Neural cell (in vitro differentiated cells): ENCODE data around the gene AQP3. TPM values are rescaled to one million over a fixed set of nuclear protein-coding genes. Genes with fewer than 3 reads are reported as not detected.

Source experiments
- H2AFZ ChIP-seq: fragments of 200-600, 300-800 bp; sonication (generic), shearing (Covaris generic); 2 replicates; pipeline ENCODE4 v1.6.0; 2014; ENCODE audit warnings: low read depth, mild to moderate bottlenecking, antibody characterized with exemption, low read length, moderate library complexity
- H3F3A ChIP-seq: fragments of 200-600 bp; shearing (Covaris generic); 2 replicates; pipeline ENCODE4 v1.6.1; 2016; ENCODE audit warnings: mild to moderate bottlenecking, moderate library complexity, mixed read lengths, antibody characterized with exemption, low read length; ENCODE audit not compliant: insufficient read depth, poor library complexity, severe bottlenecking
- H3K27ac ChIP-seq: fragments of 200-600, 300-800 bp; sonication (generic), shearing (Covaris generic); 2 replicates; pipeline ENCODE4 v1.5.1; 2014; ENCODE audit warnings: mild to moderate bottlenecking, low read length, moderate library complexity
- H3K27me3 ChIP-seq: fragments of 300-800, 200-600 bp; sonication (generic), shearing (Covaris generic); 2 replicates; pipeline ENCODE4 v1.6.0; 2014; ENCODE audit warnings: mild to moderate bottlenecking, low read depth, low read length, moderate library complexity; ENCODE audit not compliant: insufficient read depth
- H3K36me3 ChIP-seq: fragments of 300-800, 200-600 bp; sonication (generic), shearing (Covaris generic); 2 replicates; pipeline ENCODE4 v1.5.1; 2014; ENCODE audit warnings: mild to moderate bottlenecking, antibody characterized with exemption, low read length, moderate library complexity; ENCODE audit not compliant: insufficient read depth
- H3K4me2 ChIP-seq: fragments of 300-800, 200-600 bp; sonication (generic), shearing (Covaris generic); 2 replicates; pipeline ENCODE4 v1.6.0; 2014; ENCODE audit warnings: mild to moderate bottlenecking, low read length
- H3K4me3 ChIP-seq: fragments of 300-800, 200-600 bp; sonication (generic), shearing (Covaris generic); 2 replicates; pipeline ENCODE4 v1.5.1; 2014; ENCODE audit warnings: mild to moderate bottlenecking, low read length, moderate library complexity
- H3K79me2 ChIP-seq: fragments of 200-600 bp; shearing (Covaris generic); replicated peaks from 2 replicates; pipeline ENCODE4 v1.6.0; 2014; ENCODE audit warnings: mild to moderate bottlenecking, low read length, moderate library complexity; ENCODE audit not compliant: insufficient read depth
- H3K9ac ChIP-seq: fragments of 300-800, 200-600 bp; sonication (generic), shearing (Covaris generic); 2 replicates; pipeline ENCODE4 v1.6.1; 2016; ENCODE audit warnings: mild to moderate bottlenecking, low read length, mixed read lengths
- H3K9me2 ChIP-seq: fragments of 200-600 bp; shearing (Covaris generic); 2 replicates; pipeline ENCODE4 v1.6.1; 2016; ENCODE audit warnings: mild to moderate bottlenecking, low read length, mixed read lengths; ENCODE audit not compliant: insufficient read depth
- H3K9me3 ChIP-seq: fragments of 200-600, 300-800 bp; sonication (generic), shearing (Covaris generic); 2 replicates; pipeline ENCODE4 v1.6.1; 2016; ENCODE audit warnings: mild to moderate bottlenecking, mixed run types, low read length, moderate library complexity, mixed read lengths
- H4K20me1 ChIP-seq: fragments of 200-600 bp; shearing (Covaris generic); 2 replicates; pipeline ENCODE4 v1.6.1; 2016; ENCODE audit warnings: mild to moderate bottlenecking, mixed run types; ENCODE audit not compliant: insufficient read depth
- CTCF ChIP-seq: fragments of 450-650 bp; IDR thresholded peaks from 2 replicates; pipeline ENCODE4 v1.5.1; 2014; ENCODE audit warnings: antibody characterized with exemption, mild to moderate bottlenecking, moderate library complexity; ENCODE audit not compliant: poor library complexity, severe bottlenecking
- EP300 ChIP-seq: fragments of 450-650 bp; conservative IDR thresholded peaks from 2 replicates; pipeline ENCODE4 v1.6.1; 2014; ENCODE audit warnings: antibody characterized with exemption, mild to moderate bottlenecking, moderate library complexity; ENCODE audit not compliant: poor library complexity, severe bottlenecking
- EZH2 ChIP-seq: fragments of 200-600, 300-800 bp; shearing (Covaris generic), sonication (generic); IDR thresholded peaks from 2 replicates; pipeline ENCODE4 v1.6.1; 2014; ENCODE audit warnings: antibody characterized with exemption, low read length, borderline replicate concordance, mild to moderate bottlenecking; ENCODE audit not compliant: insufficient read depth, poor library complexity, severe bottlenecking
- MXI1 ChIP-seq: fragments of 450-650 bp; conservative IDR thresholded peaks from 2 replicates; pipeline ENCODE4 v1.6.1; 2014; ENCODE audit warnings: antibody characterized with exemption, mild to moderate bottlenecking; ENCODE audit not compliant: poor library complexity, severe bottlenecking
- POLR2AphosphoS5 ChIP-seq: IDR thresholded peaks from 2 replicates; pipeline ENCODE4 v1.6.1; 2012
- RAD21 ChIP-seq: fragments of 450-650 bp; conservative IDR thresholded peaks from 2 replicates; pipeline ENCODE4 v1.6.1; 2014; ENCODE audit warnings: antibody characterized with exemption, mild to moderate bottlenecking, moderate library complexity
- SMC3 ChIP-seq: fragments of 450-650 bp; conservative IDR thresholded peaks from 2 replicates; pipeline ENCODE4 v1.6.1; 2014; ENCODE audit warnings: antibody characterized with exemption, mild to moderate bottlenecking, moderate library complexity; ENCODE audit not compliant: poor library complexity
- TAF1 ChIP-seq: IDR thresholded peaks from 2 replicates; pipeline ENCODE4 v1.6.1; 2012; ENCODE audit warnings: low read depth
- polyA plus RNA-seq: library from polyadenylated mRNA; depleted of rRNA; stranded (reverse); fragments of >200 nt; gene quantifications from 2 replicates; pipeline ENCODE4 v1.2.3, GENCODE V29; 2014
- TF ChIP-seq, protein P1 (sequence below): IDR thresholded peaks from 2 replicates; pipeline ENCODE4 v1.6.1; 2012; ENCODE audit warnings: borderline replicate concordance

AQP3 gene
- polyA plus RNA-seq, 1 donor from 2014 or later: not detected

GRCh38 chr9:33408087-33408486 lies 39.3 kb downstream of the AQP3 start:
- H3K9me3 ChIP-seq: no peaks in the 10 kb centered on the region
- no peak for TF ChIP-seq SMC3
- TF ChIP-seq RAD21: no peak
- TF ChIP-seq EZH2: no peak
- TF ChIP-seq MXI1: no peak
- no peak for TF ChIP-seq EP300
- TF ChIP-seq TAF1: no peak
- no peak for TF ChIP-seq CTCF
- TF ChIP-seq POLR2AphosphoS5: no peak
- TF ChIP-seq, protein P1, sequence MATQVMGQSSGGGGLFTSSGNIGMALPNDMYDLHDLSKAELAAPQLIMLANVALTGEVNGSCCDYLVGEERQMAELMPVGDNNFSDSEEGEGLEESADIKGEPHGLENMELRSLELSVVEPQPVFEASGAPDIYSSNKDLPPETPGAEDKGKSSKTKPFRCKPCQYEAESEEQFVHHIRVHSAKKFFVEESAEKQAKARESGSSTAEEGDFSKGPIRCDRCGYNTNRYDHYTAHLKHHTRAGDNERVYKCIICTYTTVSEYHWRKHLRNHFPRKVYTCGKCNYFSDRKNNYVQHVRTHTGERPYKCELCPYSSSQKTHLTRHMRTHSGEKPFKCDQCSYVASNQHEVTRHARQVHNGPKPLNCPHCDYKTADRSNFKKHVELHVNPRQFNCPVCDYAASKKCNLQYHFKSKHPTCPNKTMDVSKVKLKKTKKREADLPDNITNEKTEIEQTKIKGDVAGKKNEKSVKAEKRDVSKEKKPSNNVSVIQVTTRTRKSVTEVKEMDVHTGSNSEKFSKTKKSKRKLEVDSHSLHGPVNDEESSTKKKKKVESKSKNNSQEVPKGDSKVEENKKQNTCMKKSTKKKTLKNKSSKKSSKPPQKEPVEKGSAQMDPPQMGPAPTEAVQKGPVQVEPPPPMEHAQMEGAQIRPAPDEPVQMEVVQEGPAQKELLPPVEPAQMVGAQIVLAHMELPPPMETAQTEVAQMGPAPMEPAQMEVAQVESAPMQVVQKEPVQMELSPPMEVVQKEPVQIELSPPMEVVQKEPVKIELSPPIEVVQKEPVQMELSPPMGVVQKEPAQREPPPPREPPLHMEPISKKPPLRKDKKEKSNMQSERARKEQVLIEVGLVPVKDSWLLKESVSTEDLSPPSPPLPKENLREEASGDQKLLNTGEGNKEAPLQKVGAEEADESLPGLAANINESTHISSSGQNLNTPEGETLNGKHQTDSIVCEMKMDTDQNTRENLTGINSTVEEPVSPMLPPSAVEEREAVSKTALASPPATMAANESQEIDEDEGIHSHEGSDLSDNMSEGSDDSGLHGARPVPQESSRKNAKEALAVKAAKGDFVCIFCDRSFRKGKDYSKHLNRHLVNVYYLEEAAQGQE: no peak
- H3K36me3 ChIP-seq: no peaks in the 10 kb centered on the region
- H3K4me3 ChIP-seq: no peak overlapping the region
- H3K9ac ChIP-seq: no peak overlapping the region
- no peaks in the 10 kb centered on the region for H3F3A ChIP-seq
- H4K20me1 ChIP-seq: no peaks in the 10 kb centered on the region
- H3K27me3 ChIP-seq: no peaks in the 10 kb centered on the region
- no peak overlapping the region for H3K27ac ChIP-seq
- H3K9me2 ChIP-seq: no peaks in the 10 kb centered on the region
- H3K79me2 ChIP-seq: no peaks in the 10 kb centered on the region
- no peak overlapping the region for H3K4me2 ChIP-seq
- H2AFZ ChIP-seq: no peak overlapping the region

- no peaks in the 10 kb centered on the region for H3F3A ChIP-seq
- no peaks in the 10 kb centered on the region for H3K9me3 ChIP-seq
- H3K4me2 ChIP-seq: no peak overlapping the region
- no peak for TF ChIP-seq SMC3
- TF ChIP-seq EZH2: no peak
- TF ChIP-seq RAD21: no peak
- no peak for TF ChIP-seq TAF1
- no peak for TF ChIP-seq POLR2AphosphoS5
- TF ChIP-seq, protein P1: no peak
- no peak for TF ChIP-seq CTCF
- TF ChIP-seq EP300: no peak
- TF ChIP-seq MXI1: no peak
- no peaks in the 10 kb centered on the region for H3K9me2 ChIP-seq
- no peak overlapping the region for H3K27ac ChIP-seq
- H3K36me3 ChIP-seq: no peaks in the 10 kb centered on the region
- no peak overlapping the region for H2AFZ ChIP-seq
- H3K79me2 ChIP-seq: no peaks in the 10 kb centered on the region
- H3K9ac ChIP-seq: no peak overlapping the region
- no peaks in the 10 kb centered on the region for H4K20me1 ChIP-seq
- no peak overlapping the region for H3K4me3 ChIP-seq
- no peaks in the 10 kb centered on the region for H3K27me3 ChIP-seq
Measured at GRCh38 chr9:33407061-33407460, 40.3 kb downstream of the AQP3 start.
